OCI-LY1 (cell line): ENCODE results near the gene ANKRD13C.
"Not testable (repeated sequence)": the region's sequence is repeated elsewhere in the genome, so short reads cannot be mapped to it uniquely, and the experiment has no call there.

ENCODE experiments used
- H2AFZ ChIP-seq: fragments of 200-600 bp; sonication (generic), shearing (Covaris generic); 2 replicates; pipeline ENCODE4 v1.6.0; 2014; ENCODE audit warnings: antibody characterized with exemption, mild to moderate bottlenecking, low read length
- H3F3A ChIP-seq: fragments of 200-600 bp; sonication (generic), shearing (Covaris generic); 2 replicates; pipeline ENCODE4 v1.6.0; 2014; ENCODE audit warnings: mild to moderate bottlenecking, antibody characterized with exemption, low read length, moderate library complexity; ENCODE audit not compliant: insufficient read depth
- H3K27ac ChIP-seq: fragments of 200-600 bp; sonication (generic); 2 replicates; pipeline ENCODE4 v1.5.1; 2014; ENCODE audit warnings: low read length, mixed run types, mild to moderate bottlenecking, low read depth; ENCODE audit not compliant: poor library complexity, severe bottlenecking
- H3K27me3 ChIP-seq: fragments of 200-600 bp; sonication (generic); 2 replicates; pipeline ENCODE4 v1.6.0; 2014; ENCODE audit warnings: antibody characterized with exemption, mild to moderate bottlenecking, low read length, moderate library complexity; ENCODE audit not compliant: insufficient read depth
- H3K36me3 ChIP-seq: fragments of 200-600 bp; sonication (generic); 2 replicates; pipeline ENCODE4 v1.6.1; 2014; ENCODE audit warnings: mild to moderate bottlenecking, antibody characterized with exemption, low read length, moderate library complexity, mixed read lengths; ENCODE audit not compliant: insufficient read depth
- H3K4me1 ChIP-seq: fragments of 200-600 bp; sonication (generic); 2 replicates; pipeline ENCODE4 v1.5.1; 2014; ENCODE audit warnings: mild to moderate bottlenecking, low read length, moderate library complexity; ENCODE audit not compliant: insufficient read depth, severe bottlenecking
- H3K4me2 ChIP-seq: fragments of 200-600 bp; sonication (generic), shearing (Covaris generic); 2 replicates; pipeline ENCODE4 v1.6.1; 2014; ENCODE audit warnings: low read length
- H3K4me3 ChIP-seq: fragments of 200-600 bp; sonication (generic); 2 replicates; pipeline ENCODE4 v1.5.1; 2014; ENCODE audit warnings: low read length, low read depth, mild to moderate bottlenecking, mixed read lengths; ENCODE audit not compliant: poor library complexity, severe bottlenecking
- H3K79me2 ChIP-seq: fragments of 200-600 bp; shearing (Covaris generic); 2 replicates; pipeline ENCODE4 v1.6.1; 2016; ENCODE audit warnings: mixed run types, low read length, mixed read lengths; ENCODE audit not compliant: insufficient read depth
- H3K9ac ChIP-seq: fragments of 200-600 bp; sonication (generic), shearing (Covaris generic); 2 replicates; pipeline ENCODE4 v1.6.1; 2014; ENCODE audit warnings: mild to moderate bottlenecking, low read length, mixed read lengths
- H3K9me2 ChIP-seq: fragments of 200-600 bp; sonication (generic), shearing (Covaris generic); 2 replicates; pipeline ENCODE4 v1.6.1; 2014; ENCODE audit warnings: low read depth, mild to moderate bottlenecking, low read length, mixed read lengths
- H3K9me3 ChIP-seq: fragments of 200-600 bp; shearing (Covaris generic); 2 replicates; pipeline ENCODE4 v1.6.1; 2014; ENCODE audit warnings: low read length, mixed read lengths
- H4K20me1 ChIP-seq: fragments of 200-600 bp; sonication (generic), shearing (Covaris generic); 2 replicates; pipeline ENCODE4 v1.6.0; 2016; ENCODE audit warnings: mild to moderate bottlenecking, low read length; ENCODE audit not compliant: insufficient read depth
- EZH2 ChIP-seq: fragments of 200-600 bp; sonication (generic), shearing (Covaris generic); IDR thresholded peaks from 2 replicates; pipeline ENCODE4 v1.8.0; 2017; ENCODE audit warnings: borderline replicate concordance, mixed run types, mild to moderate bottlenecking, antibody characterized with exemption, low read length, moderate library complexity, mixed read lengths
- TF ChIP-seq, protein P1 (sequence below): fragments of 200-600 bp; sonication (generic), shearing (Covaris generic); IDR thresholded peaks from 2 replicates; pipeline ENCODE4 v1.5.1; 2017; ENCODE audit warnings: mild to moderate bottlenecking, antibody characterized with exemption, low read length, moderate library complexity, mixed read lengths

The ANKRD13C gene

DNA sequence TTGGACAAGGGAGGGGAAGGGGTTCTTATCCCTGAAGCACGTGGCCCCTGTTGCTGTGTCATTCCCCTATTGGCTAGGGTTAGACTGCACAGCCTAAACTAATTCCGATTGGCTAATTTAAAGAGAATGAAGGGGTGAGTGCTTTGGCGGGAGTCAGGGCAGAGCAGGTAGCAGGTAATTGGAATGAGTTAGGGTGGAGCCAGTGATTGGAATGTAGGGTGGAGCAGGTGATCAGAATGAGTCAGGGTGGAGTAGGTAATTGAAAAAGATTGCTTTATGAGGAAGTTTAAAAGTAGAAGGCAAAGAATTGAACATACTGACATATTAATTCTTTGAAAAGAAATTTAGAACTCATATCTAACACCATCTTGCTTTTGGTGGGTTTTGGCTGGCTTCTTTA is 12.5 kb upstream of the ANKRD13C start:
- H3K4me2 ChIP-seq, H3K9ac ChIP-seq, H3F3A ChIP-seq, H2AFZ ChIP-seq, H4K20me1 ChIP-seq, H3K9me2 ChIP-seq, H3K4me3 ChIP-seq, H3K4me1 ChIP-seq, H3K27ac ChIP-seq, H3K79me2 ChIP-seq, H3K9me3 ChIP-seq, H3K36me3 ChIP-seq, H3K27me3 ChIP-seq: not testable (repeated sequence)

DNA sequence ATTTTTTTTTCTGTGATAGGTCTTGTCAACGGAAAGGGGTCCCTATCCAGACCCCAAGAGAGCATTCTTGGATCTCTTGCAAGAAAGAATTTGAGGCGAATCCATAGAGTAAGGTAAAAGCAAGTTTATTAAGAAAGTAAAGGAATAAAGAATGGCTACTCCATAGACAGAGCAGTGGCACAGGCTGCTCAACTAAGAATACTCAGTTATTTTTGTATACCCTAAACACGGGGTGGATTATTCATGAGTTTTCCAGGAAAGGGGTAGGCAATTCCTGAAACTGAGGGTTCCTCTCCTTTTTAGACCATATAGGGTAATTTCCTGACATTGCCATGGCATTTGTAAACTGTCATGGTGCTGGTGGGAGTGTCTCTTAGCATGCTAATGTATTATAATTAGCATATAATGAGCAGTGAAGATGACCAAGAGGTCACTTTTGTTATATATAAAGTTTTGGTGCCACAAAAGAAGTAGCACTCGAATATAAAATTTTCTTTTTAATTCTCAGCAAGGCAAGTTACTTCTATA is 12.0 kb upstream of the ANKRD13C start:
- H3K36me3 ChIP-seq, H3K4me2 ChIP-seq, H3K27me3 ChIP-seq, H3K9me2 ChIP-seq, H2AFZ ChIP-seq, H3F3A ChIP-seq, H3K27ac ChIP-seq, H3K9me3 ChIP-seq, H3K79me2 ChIP-seq, H3K4me1 ChIP-seq, H4K20me1 ChIP-seq, H3K9ac ChIP-seq, H3K4me3 ChIP-seq: not testable (repeated sequence)

DNA sequence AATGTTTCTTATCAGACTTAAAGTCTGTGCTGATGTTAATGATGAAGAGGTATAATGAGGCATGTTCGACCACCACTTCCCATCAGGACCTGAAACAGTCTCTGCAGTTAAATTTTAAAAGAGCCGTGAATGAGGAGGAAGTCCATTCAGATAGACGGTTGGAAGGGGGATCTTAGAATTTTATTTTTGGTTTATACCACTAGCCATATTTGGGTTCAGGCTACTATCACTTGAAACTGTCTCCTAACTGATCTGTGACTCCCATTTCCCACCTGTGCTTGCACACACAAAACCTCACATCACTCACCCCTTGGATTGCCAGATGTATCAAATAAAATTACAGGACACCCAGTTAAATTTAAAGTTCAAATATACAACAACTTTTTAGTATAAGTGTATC is 9.9 kb upstream of the ANKRD13C start:
- Histone ChIP-seq H3F3A (no peaks in the 10 kb centered on the region), H4K20me1 (no peaks in the 10 kb centered on the region), H3K9me2 (no peaks in the 10 kb centered on the region), H3K36me3 (no peaks in the 10 kb centered on the region), H3K27me3 (no peaks in the 10 kb centered on the region), H3K4me1 (no peaks in the 10 kb centered on the region), H3K27ac (no peak overlapping the region), H3K79me2 (no peaks in the 10 kb centered on the region), H3K9me3 (no peaks in the 10 kb centered on the region), H3K4me3 (no peak overlapping the region), H3K4me2 (no peak overlapping the region), H2AFZ (no peak overlapping the region), H3K9ac (no peak overlapping the region)
- no peak for TF ChIP-seq EZH2
- TF ChIP-seq, protein P1, sequence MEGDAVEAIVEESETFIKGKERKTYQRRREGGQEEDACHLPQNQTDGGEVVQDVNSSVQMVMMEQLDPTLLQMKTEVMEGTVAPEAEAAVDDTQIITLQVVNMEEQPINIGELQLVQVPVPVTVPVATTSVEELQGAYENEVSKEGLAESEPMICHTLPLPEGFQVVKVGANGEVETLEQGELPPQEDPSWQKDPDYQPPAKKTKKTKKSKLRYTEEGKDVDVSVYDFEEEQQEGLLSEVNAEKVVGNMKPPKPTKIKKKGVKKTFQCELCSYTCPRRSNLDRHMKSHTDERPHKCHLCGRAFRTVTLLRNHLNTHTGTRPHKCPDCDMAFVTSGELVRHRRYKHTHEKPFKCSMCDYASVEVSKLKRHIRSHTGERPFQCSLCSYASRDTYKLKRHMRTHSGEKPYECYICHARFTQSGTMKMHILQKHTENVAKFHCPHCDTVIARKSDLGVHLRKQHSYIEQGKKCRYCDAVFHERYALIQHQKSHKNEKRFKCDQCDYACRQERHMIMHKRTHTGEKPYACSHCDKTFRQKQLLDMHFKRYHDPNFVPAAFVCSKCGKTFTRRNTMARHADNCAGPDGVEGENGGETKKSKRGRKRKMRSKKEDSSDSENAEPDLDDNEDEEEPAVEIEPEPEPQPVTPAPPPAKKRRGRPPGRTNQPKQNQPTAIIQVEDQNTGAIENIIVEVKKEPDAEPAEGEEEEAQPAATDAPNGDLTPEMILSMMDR, result no peak

DNA sequence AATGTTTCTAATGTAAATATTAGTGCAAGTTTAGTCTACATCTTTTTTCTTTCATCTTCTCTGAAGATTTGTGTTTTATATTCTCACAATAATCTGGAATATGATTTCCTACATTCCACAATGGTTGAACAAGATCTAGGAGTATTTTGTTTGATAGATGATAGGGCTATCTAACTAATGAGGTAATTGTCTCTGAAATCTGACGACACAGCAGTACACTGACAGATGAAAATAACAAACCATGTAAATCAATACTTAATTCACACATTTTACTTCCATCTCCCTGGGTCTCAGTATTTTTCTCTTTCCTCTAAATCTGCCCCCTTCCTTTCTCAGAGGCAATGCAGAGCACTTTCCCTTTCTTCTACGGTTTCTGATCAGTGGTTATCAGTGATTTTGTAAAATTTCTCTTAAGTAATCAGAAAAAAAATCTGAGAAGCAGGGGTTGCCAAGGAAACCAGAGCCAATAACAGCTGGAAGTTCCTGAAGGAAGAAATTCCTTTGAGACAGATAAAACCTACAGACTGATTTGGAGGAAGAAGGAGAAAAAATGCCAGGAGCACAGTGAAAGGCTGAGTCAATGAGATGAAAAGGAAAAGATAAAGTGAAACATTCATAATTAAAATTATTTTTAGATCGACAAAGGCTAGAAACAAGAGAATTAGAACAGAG is 7.3 kb upstream of the ANKRD13C start:
- Histone ChIP-seq H3K9me3 (no peaks in the 10 kb centered on the region), H3F3A (no peaks in the 10 kb centered on the region), H3K79me2 (no peaks in the 10 kb centered on the region), H3K4me1 (no peaks in the 10 kb centered on the region), H3K9ac (no peak overlapping the region), H3K27me3 (no peaks in the 10 kb centered on the region), H4K20me1 (no peaks in the 10 kb centered on the region), H3K36me3 (no peaks in the 10 kb centered on the region), H3K27ac (no peak overlapping the region), H2AFZ (no peak overlapping the region), H3K4me2 (no peak overlapping the region), H3K9me2 (no peaks in the 10 kb centered on the region), H3K4me3 (no peak overlapping the region)
- TF ChIP-seq, protein P1, result no peak
- no peak for TF ChIP-seq EZH2
